Putamen (tissue), 1 donor: ENCODE data around the gene CLIP4.
"Not testable (repeated sequence)": the region's sequence is repeated elsewhere in the genome, so short reads cannot be mapped to it uniquely, and the experiment has no call there.

Experiments
- DNase-seq: peaks from one replicate; pipeline ENCODE4 v3.0.0-alpha.2; 2016; ENCODE audit warnings: low spot score

The CLIP4 gene

DNA sequence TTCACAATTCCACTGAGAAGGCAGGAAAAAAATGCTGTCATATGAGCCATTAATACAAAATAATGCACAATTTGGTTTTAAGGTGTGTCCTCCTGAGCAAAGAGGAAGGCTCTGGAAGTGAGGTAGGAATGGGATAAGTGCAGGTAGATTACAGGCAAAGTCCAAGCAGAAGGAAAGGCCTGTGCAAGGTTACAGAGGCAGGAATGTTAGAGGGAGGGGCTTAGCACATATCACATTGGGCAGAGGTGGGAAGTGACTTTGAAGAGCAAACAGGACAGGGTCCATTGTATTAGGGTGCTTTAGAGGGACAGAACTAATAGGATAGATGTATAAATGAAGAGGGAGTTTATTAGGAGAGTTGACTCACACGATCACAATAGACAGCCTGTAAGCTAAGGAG, 14.7 kb upstream of the CLIP4 start:
- DNase-seq: no peak

DNA sequence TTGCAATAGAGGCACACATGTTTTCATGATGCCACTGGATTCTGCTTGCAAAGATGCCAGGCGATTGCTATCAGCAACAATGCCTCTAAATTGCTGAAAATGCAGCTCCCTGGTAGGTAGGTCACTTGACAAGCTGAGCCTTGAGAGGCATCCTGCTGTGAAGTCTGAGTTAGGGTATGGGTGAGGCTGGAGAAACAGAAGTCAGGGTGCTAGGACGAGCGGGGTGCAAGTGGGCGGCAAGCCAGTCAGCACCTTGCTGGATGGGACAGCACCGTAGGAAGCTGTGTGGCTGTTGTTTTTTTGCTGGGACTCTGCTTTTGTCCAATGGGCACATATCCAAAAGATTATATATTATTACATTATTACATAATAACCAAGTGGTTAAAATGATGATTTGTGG, 10.5 kb upstream of the CLIP4 start:
- DNase-seq: no peak

DNA sequence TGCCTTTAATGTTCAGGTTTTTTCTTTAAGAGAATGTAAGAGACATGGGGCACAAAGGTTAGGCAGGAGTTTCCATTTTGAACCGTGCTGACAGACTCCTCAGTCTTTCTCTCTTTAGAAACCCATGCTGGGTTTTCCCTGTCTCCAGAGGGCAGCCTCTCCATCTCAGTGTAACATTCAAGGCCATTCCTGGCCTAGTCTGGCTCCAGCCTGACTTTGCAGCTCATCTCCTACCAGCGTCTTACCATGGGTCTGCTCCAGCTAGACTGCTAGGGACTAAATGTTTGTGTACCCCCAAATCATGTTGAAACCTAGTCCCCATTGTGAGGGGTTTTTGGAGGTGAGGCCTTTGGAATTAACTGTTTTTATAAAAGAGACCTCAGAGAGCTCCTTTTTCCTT, 9.8 kb upstream of the CLIP4 start:
- DNase-seq: no peak

DNA sequence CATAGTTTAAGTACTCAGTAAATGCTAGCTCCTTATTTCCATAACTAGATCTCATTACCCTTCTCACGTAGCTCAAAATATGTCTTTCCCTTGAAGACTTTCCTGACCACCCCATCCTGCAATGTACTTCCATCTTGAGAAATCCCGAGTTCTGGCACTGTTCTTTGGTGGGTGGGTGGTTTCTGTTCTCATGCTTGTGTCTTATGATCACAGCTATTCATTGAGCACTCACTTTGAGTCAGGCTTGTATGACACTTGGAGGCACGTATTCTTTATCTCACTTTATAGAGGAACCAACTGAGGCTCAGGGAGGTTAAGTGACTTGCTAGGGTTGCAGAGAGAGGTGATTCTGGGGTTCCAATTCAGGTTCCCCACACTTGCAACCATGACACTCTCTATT, 9.0 kb upstream of the CLIP4 start:
- no peak for DNase-seq

DNA sequence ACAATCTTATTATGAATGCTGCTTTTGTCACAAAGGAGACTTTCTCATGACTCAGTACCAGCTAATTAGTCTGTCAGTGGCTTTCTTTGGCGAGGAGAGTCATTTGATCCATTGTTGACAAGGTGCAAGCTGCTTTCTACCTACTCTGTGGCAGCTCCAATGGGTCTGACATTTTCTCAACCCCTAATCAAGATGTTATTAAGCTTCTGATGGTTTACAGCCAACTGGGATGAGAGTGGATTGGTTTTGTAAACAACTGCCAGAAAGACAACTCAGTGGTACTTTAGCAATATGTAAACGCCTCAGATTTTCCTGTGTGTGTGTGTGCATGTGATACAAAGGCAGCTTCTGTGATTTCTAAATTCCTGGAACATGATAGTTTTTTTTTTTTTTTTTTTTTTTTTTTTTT, 8.2 kb upstream of the CLIP4 start:
- no peak for DNase-seq

DNA sequence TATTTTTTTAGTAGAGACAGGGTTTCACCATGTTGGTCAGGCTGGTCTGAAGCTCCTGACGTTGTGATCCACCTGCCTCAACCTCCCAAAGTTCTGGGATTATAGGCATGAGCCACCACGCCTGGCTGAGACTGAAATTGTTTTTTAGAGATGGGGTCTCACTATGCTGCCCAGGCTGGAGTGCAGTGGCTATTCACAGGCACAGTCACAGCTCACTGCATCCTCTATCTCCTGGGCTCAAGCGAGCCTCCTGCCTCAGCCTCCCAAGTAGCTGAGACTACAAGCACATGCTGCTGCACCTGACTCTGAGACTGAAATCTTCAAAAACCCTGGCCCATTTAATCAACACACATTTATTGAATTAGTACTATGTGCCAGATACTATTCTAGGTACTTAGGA, 7.7 kb upstream of the CLIP4 start:
- not testable (repeated sequence) for DNase-seq

DNA sequence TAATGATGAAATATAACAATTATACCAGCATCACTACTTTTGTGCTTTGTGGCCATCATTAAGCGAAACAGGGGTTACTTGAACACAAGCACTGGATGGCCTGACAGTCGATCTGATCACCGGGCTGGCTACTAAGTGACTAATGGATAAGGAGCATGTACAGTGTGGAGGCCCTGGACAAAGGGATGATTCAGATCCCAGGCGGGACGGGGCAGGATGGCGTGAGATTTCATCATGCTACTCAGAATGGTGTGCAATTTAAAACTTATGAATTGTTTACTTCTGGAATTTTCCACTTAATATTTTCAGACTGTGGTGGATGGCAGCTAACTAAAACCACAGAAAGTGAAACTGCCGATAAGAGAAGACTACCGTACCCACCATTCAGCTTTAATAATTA, 7.0 kb upstream of the CLIP4 start:
- peak; percentile 73 for DNase-seq

DNA sequence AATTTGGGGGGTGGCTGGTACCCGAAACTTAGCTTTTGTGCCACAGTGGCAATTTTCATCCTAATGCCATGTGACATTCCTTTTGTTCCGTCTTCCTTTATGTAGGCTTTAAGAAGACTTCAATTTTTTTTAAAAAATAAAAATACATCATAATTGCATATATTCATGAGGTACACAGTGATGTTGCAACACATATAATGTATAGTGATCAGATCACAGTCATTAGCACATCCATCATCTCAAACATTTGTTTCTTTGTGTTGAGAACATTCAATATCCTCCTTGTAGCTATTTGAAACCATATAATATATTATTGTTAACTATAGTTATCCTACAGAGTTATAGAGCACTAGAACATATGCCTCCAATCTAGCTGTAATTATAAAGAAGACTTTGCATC, 6.0 kb upstream of the CLIP4 start:
- no peak for DNase-seq

DNA sequence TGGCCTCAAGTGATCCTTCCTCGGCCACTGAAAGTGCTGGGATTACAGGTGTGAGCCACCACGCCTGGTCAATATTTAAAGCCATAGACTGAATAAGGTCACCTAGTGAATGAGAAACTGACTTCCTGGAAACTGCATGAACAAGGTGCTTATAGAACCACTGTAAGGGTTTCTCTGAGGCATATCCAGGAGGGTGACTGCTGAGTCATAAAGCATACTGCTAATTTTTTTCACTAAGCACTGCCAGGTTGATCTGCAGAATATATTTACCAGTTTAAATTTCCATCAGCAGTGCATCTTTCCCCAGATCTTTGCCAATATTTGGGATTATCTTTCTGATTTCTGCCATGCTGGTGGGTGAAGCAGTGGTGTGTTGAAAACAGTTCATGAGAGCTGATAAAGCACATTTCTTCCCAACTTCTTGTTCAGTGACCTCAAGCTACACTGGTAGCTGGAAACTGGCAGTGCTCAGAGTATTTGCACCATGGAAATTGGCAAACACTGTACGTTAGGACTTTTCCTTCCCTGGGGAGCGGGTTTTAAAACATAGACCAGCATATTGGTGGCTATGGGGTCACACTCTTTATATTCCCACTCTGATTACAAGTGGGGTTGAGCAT, 4.2 kb upstream of the CLIP4 start:
- no peak for DNase-seq

DNA sequence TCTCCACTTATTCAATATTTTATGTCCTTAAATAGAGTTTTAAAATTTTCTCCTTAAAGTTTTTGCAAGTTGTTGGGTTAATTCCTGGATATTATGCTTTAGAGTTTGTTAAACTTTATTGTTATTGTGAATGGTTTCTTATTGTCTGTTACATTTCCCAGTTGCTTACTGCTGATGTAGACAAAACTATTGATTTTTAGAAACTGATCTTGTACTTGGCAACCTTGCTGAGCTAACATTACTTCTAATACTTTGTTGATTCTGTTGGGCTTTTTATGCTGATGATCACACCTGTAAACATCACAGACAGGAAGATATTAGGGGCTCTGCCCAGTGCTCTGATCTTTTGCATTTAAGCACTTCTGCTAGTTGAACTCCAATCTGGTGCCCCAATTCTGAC, 2.8 kb upstream of the CLIP4 start:
- no peak for DNase-seq

DNA sequence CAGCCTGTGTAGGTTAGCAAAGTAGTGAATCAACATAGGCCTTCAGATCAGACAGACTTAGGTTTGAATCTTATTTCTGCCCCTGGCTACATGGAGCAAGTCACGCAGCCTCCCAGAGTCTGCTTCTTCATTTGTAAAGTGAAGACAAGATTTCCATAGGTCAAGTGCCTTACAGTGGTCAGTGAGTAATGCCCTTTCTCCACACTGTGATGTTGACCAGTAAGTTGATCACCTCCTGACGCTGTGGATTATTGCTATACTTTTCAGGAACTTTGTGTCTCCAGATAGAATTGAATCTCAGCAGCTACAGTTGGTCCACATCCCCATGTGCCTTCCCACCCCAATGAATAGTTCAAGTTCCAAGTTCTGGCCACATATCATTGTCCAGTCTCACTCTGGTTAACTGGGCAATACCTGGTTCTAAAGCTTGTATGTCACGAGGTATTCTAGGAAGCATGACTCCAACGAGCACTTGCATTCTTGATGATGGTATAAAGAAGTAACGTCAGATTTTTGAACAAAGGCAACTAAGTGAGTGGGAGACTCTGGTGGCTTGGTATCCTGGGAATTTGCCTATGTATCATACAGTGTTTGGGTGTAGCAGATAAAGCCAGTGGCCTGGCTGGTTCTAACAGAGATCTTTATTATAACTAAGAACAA, 2.1 kb upstream of the CLIP4 start:
- DNase-seq: no peak

DNA sequence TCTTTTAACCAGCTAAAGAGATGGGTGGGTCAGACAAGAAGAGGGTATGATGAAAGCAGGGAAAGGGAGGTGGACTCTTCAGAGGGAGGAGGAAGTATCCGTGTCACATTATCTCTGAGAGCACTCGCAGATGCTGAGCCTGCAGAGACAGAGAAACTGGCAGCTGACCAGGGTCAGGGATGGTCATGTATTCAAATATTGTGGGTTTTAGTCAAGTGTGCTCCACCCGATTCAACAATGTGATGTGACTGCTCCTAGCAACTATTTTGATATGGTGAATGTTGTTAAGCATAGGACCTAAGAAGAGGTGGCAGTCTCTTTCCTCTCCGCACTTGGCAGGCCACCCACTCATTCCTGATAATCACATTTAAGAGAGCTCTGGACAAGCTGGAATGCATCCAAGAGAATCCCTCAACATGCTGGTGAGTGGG, 1.3 kb upstream of the CLIP4 start:
- no peak for DNase-seq

DNA sequence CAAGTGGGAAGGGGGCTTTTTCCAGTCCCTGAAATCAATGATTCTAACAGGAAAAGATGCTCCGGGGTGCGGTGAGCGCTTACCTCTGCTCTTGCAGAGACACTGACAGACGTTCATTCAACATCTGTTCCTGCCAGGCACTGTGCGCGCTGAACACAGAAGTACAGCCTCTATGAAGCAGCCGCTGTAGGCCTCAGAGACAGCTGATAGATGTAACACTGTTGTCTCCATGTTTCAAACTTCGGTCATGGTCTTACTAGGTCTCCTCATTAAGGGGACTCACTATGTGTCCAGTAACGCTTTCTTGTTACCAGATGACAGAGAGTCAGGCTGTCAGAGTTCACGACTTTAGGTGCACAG, 649 bp upstream of the CLIP4 start:
- peak; percentile 68 for DNase-seq

DNA sequence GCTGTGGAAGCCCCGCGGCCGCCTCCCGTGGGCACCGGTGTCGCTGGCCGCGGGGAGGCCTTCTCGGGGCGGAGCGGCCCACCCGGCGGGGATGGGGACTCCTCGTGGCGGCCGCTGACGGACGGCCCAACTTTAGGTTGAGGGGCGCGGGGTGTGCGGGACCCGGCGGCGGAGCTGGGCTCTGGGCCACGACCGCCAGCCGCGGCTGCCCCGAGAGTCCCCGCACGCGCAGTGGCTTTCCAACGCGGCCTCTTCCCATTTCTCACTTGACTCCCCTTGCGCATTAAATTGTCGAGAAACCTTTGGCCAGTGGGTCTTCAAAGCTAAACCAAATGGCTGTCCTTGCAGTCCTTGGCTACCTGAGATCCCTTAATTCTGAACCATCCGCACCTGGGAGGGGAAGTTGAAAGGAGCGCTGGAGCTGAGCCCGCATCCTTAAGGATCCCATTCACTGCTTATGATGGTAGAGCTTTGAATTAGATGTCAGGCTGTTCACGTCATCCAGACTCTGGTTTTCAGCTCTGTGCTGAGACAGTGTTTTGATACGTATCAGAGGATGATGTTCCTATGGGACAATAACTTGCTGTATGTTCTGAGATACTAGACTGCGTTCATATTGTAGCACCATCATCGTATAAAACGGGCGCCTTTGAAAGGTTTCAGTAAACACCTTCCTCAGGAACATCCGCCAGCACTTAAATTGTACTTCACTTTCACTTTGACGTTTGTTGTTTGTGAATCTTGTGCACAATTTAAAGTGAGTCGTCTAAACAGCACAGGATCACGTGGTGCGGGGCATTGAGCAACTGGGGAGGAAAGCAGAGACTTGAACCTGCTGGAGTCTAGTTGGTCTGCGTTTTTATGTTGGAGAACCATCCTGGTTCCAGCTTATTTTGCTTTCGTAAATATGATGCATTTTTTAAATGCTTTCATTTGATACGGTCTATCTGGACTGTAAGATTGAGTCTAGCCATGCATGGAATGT, 874 bp downstream of the CLIP4 start:
- peak; percentile 78 for DNase-seq

DNA sequence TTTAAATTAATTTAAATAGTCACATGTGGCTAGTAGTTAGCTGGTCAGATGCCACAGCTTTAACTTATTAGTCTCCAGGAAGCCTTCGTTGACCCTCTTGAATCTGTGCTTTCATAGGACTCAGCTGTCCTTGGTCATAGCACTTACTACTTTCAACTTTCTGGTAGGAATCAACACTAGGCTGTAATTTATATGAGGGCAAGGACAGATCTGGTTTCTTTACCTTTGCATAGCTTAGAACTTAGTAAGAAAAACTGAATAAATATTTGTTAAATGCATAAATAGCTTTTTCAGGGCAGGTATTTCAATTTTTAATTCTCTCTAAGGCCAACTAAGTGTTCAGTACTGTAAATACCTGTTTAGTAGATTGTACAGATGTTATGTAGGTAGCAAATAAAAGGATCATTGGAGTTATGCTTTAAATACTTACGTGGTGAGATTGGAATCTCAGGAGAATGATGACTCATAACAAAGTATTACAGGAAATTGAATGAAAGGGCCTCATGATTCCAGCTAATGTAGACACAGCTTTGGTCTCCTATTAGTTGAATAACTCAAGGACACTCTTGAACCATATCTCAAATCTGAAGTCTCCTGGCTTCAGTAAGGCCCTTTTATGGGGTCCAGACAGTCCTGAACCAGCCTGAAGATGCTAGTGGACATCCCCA, 2.6 kb downstream of the CLIP4 start:
- DNase-seq: no peak

DNA sequence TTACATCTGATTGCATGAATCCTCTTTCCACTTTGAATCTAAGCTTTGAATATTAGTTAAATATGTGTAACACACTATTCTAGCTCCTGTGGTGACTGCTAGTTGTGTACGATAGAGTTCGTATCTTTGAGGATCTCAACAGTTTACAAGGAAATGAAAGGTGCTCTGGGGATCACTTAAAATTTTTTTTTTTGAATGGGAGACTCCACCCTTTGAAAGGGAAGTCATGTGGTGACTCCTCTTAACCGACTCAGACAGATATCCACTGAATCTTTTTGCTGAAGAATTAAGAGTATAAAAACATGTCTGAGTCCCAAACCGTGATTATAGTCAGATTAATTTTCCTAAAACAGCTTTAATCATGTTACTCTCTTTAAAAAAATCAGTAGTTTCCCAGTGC, 4.0 kb downstream of the CLIP4 start:
- no peak for DNase-seq

DNA sequence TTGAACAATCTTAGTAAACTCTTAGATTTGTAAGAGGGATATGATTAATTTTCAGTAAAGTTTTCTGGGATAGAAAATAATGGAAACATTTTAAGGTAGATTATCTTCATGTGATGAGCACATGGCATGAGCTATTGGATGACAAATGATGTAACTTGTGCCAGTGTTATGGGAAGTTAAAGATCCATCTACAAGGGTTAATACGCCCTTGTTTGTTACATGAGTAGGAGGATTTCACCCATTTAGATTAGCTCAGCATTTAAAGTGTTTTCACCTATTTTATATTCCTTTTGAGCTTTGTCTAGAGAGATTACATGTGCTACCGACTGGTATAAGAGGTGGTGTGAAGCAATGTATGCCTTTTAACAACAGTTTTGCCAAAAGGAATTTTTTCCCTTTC, 5.6 kb downstream of the CLIP4 start:
- no peak for DNase-seq

DNA sequence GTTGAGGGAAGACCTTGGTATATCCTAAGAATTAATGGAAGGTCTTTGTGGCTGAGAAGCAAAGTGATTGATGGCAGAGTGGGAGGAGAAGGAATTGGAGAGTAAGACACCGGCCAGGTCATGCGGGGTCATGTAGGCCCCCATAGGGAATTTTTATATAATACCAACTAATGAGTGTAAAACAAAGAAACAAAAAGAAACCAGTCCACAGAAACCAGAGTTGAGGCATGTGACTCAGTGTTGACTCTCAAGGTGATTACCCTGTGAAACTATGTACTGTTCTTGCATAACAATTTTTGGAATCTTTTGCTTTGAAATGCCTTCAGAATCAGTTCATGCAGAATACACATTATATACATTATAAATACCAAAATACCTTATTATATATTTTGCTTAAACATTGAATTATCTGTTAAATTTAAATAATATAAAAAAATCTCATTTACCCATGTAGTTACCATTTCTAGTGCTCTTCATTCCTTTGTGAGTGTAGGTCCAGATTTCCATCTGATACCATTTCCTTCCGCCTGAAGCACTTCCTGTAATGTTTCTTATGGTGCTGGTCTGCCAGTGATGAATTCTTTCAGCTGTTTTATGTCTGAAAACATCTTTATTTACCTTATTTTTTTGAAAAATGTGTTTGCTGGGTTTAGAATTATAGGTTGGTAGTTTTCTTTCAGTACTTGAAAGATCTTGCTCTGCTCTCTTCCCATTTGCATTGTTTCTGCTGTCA, 8.6 kb downstream of the CLIP4 start:
- no peak for DNase-seq

DNA sequence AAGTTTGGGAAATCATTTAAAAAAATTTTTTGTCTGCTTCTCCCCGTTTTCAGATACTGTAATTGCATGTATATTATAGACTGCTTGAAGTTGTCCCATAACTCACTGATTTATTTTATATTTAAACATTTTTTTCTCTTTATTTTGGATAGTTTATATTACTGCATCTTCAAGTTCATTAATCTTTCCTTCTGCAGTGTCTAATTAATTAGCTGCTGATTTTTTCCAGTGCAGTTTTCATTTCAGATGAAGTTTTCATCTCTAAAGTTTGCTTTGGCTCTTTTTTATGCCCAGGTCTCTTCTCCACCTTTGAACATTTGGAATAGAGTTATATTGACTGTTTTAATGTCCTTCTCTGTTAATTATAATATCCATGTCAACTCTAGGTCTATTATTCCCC, 9.3 kb downstream of the CLIP4 start:
- no peak for DNase-seq

DNA sequence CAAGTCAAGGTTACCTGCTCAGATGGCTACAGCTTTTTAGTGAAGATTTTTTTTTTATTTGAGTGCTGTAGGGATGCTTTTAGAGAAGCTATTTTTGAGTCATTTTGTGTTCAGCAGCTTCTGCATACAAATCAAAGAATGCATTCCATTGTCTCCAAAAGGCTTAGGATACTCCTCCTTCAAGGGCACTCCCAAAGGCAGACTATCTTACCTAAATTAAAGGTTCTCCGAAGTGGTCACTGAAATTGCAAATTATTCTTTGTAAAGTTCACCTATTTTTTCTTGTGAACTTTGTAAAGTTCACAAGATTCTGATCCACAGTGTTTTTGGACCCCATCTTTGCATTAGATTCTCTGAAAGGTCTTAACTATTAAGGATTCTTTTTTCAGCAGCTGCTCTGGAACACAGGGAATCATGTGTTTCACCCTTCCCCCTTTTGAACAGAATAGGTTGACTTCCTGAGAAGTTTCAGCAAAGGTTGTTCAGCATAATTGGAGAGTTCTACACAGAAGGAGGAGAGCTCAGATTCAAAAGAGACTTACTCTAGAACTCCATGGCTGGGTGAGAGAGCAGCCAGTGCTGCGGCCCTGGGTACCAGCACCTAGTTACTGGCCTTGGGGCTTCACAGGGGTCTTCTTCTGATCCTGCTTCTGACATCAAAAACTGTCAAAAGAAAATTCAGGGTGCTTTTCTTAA, 14.5 kb downstream of the CLIP4 start:
- no peak for DNase-seq

DNA sequence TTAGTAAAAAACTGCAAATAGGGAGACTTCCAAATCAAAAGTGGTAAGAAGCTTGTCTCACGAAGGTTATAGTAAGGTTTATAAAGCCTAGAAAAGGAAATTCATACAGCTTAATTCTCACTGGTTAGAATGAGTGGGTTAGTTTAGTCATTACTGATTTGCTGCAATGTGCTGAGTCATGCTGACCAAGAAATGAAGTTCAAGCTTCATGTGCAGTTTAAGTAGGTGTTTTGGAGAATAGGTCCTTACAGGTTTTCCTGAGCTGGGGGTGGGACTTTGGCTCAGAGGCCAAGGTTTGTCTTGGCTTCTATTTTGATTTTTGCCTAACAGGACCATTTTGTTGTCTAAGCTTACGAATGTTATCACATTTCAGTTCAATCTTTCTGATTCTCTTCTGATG, 15.1 kb downstream of the CLIP4 start:
- peak; percentile 68 for DNase-seq
